ENCODE measurements around the gene PNP. TPM values are rescaled to one million over a fixed set of nuclear protein-coding genes. Genes with fewer than 3 reads are reported as not detected.

Gene PNP
- total and polyA plus RNA-seq, 8 donors = 11.3 to 125 (median 46.4) TPM

- DNase-seq = no peak
- Histone ChIP-seq H3K36me3 (peaks cover 0 to 16% (median 4%) of the 10 kb centered on the region in 4 donors), H3K27ac (no peak overlapping the region), H3K27me3 (no peaks in the 10 kb centered on the region), H3K4me1 (peaks cover under 1 to 22% (median 8%) of the 10 kb centered on the region in 4 donors), H3K4me3 (no peak overlapping the region), H3K9me3 (no peaks in the 10 kb centered on the region)
- 88 to 93% (median 90%) methylated on average over 5 of the region's 5 CpGs for WGBS, 5 donors
- intact Hi-C loops (cut with DNase I; ENCODE audit: low total_unique reads) = no loop called here
- TF ChIP-seq POLR2AphosphoS5 (IDR thresholded peaks at IDR 0.05) = no peak
Observed at GRCh38 chr14:20482382-20482781, 13.2 kb downstream of the PNP start.

DNA sequence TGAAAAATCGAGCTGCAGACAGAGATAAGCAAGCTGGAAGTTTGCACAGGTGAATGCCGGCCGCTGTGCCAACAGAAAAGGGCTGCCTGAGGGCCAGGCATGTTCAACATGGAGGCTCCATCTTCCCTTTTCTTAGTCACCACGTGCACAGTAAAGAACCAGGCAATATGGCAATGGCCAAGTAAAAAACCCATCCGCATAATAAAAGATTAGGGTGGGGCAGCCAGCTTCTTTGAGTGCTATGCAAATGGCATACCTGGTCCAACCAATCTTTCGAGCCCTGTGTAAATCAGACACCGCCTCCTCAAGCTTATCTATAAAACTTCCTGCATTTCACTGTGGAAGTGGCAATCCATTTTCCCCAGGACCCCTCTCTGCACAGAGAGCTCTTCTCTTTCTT is 16.7 kb downstream of the PNP start:
- intact Hi-C loops (cut with DNase I; ENCODE audit: low total_unique reads) = no loop called here
- WGBS, 5 donors = 40 to 61% (median 47%) methylated on average over 7 of the region's 7 CpGs
- H3K27me3 ChIP-seq = no peaks in the 10 kb centered on the region
- H3K4me3 ChIP-seq = no peak overlapping the region
- no peaks in the 10 kb centered on the region for H3K36me3 ChIP-seq
- no peak for DNase-seq
- no peak for TF ChIP-seq POLR2A (IDR thresholded peaks at IDR 0.05)
- TF ChIP-seq, protein P1, sequence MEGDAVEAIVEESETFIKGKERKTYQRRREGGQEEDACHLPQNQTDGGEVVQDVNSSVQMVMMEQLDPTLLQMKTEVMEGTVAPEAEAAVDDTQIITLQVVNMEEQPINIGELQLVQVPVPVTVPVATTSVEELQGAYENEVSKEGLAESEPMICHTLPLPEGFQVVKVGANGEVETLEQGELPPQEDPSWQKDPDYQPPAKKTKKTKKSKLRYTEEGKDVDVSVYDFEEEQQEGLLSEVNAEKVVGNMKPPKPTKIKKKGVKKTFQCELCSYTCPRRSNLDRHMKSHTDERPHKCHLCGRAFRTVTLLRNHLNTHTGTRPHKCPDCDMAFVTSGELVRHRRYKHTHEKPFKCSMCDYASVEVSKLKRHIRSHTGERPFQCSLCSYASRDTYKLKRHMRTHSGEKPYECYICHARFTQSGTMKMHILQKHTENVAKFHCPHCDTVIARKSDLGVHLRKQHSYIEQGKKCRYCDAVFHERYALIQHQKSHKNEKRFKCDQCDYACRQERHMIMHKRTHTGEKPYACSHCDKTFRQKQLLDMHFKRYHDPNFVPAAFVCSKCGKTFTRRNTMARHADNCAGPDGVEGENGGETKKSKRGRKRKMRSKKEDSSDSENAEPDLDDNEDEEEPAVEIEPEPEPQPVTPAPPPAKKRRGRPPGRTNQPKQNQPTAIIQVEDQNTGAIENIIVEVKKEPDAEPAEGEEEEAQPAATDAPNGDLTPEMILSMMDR (IDR thresholded peaks at IDR 0.05) = no peak
- no peak for TF ChIP-seq EP300 (IDR thresholded peaks at IDR 0.05)
- TF ChIP-seq POLR2AphosphoS5 (IDR thresholded peaks at IDR 0.05) = no peak
- peaks cover 0 to 17% (median 3%) of the 10 kb centered on the region in 4 donors for H3K4me1 ChIP-seq
- no peak overlapping the region for H3K27ac ChIP-seq
- H3K9me3 ChIP-seq = no peaks in the 10 kb centered on the region

DNA sequence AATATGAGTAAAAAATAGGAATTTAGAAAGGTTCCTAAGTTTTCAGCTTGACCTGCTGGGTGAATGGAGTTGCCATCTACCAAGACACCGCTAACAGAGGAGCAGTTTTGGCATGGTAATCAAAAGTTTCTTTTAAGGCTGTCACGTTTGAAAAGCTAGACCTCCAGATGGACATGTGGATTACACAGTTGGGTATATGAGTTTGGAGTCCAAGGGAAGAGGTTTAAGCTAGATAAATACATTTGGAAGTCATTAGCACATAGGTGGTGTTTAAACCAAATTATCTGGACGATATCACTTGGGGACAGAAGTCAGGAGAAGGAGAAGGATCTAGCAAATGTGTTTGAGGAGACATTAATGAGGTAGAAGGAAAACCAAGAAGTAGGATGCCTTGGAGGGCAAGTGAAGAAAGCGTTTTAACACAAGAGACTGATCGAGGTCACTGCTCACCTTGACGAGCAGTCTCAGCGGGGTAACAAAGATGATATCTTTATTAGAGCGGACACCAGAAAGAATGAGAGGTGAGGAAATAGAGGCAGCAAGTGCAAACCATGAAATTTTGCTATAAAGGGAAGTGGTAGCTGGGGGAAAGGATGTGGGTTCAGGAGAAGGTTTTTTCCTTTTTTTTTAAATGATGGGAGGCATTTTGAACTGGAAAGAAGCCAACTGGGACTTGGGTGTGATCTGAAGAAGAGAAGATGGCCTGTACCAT is 17.6 kb downstream of the PNP start:
- Histone ChIP-seq H3K9me3 (no peaks in the 10 kb centered on the region), H3K36me3 (no peaks in the 10 kb centered on the region), H3K4me1 (peaks cover 0 to 17% (median 3%) of the 10 kb centered on the region in 4 donors), H3K27ac (no peak overlapping the region), H3K27me3 (no peaks in the 10 kb centered on the region), H3K4me3 (no peak overlapping the region)
- no peak for DNase-seq
- intact Hi-C loops (cut with DNase I; ENCODE audit: low total_unique reads) = no loop called here
- TF ChIP-seq EP300 (IDR thresholded peaks at IDR 0.05) (no peak), POLR2A (IDR thresholded peaks at IDR 0.05) (no peak), POLR2AphosphoS5 (IDR thresholded peaks at IDR 0.05) (no peak)
- TF ChIP-seq, protein P1 (IDR thresholded peaks at IDR 0.05) = no peak
- WGBS, 5 donors = 82 to 84% (median 84%) methylated on average over 8 of the region's 8 CpGs

- DNase-seq = no peak
- H3K36me3 ChIP-seq = no peaks in the 10 kb centered on the region
- no peaks in the 10 kb centered on the region for H3K27me3 ChIP-seq
- H3K27ac ChIP-seq = no peak overlapping the region
- H3K4me1 ChIP-seq = peaks cover 0 to 17% (median 3%) of the 10 kb centered on the region in 4 donors
- H3K9me3 ChIP-seq = no peaks in the 10 kb centered on the region
- intact Hi-C loops (cut with DNase I; ENCODE audit: low total_unique reads) = no loop called here
- TF ChIP-seq EP300 (IDR thresholded peaks at IDR 0.05) (no peak), POLR2A (IDR thresholded peaks at IDR 0.05) (no peak), POLR2AphosphoS5 (IDR thresholded peaks at IDR 0.05) (no peak)
- TF ChIP-seq, protein P1 (IDR thresholded peaks at IDR 0.05) = no peak
- no peak overlapping the region for H3K4me3 ChIP-seq
Observed at GRCh38 chr14:20487396-20487725, 18.2 kb downstream of the PNP start.

Data from stomach (tissue), 9 donors.